Ovary (tissue), 9 donors: ENCODE data around the gene NFKBIL1. TPM values are rescaled to one million over a fixed set of nuclear protein-coding genes. Genes with fewer than 3 reads are reported as not detected.

Source experiments
- DNase-seq, 5 donors: peaks; one replicate each; pipeline ENCODE4 v3.0.0-alpha.2; 2019 to 2020
- H3K27ac ChIP-seq, 2 donors: fragments of 200-600 bp; one replicate each; pipeline versions ENCODE4 v1.5.1 to v1.8.0; 2019 to 2022
- H3K27me3 ChIP-seq: fragments of 200-600 bp; one replicate; pipeline ENCODE4 v1.8.0; 2022
- H3K36me3 ChIP-seq: fragments of 200-600 bp; sonication (generic); one replicate; pipeline ENCODE4 v1.5.1; 2019
- H3K4me1 ChIP-seq: one replicate; pipeline ENCODE4 v1.8.1; 2013; ENCODE audit warnings: mild to moderate bottlenecking, moderate library complexity; ENCODE audit not compliant: insufficient read depth
- H3K4me3 ChIP-seq: fragments of 200-600 bp; sonication (generic); one replicate; pipeline ENCODE4 v1.5.1; 2017
- H3K9me3 ChIP-seq, 2 donors: fragments of 200-600 bp in 1 of 2; sonication (generic) in 1 of 2; one replicate each; pipeline versions ENCODE4 v1.5.1 to v1.8.1; 2013 to 2019; ENCODE audit warnings: mild to moderate bottlenecking in 1 of 2, moderate library complexity in 1 of 2
- CTCF ChIP-seq, 3 donors: fragments of 450-650 bp in 2 of 3; fragments of 200-600 bp in 1 of 3; IDR thresholded peaks; one replicate each; pipeline versions ENCODE4 v1.5.1 to v1.8.0; 2016 to 2022; ENCODE audit warnings: antibody characterized with exemption in 3 of 3, mild to moderate bottlenecking in 1 of 3
- EP300 ChIP-seq: sonication (generic); formaldehyde crosslinking; IDR thresholded peaks from one replicate; pipeline ENCODE4 v1.6.1; 2017; ENCODE audit warnings: antibody characterized with exemption
- POLR2A ChIP-seq: fragments of 450-650 bp; IDR thresholded peaks from one replicate; pipeline ENCODE4 v1.6.1; 2017; ENCODE audit warnings: antibody characterized with exemption, mild to moderate bottlenecking, moderate library complexity
- WGBS, 3 donors: extraction: QIAGEN DNeasy Blood & Tissue Kit in 1 of 3; methylation state at CpG; one replicate each; pipeline versions ENCODE4 v1.1.5 to v1.1.7; 2013 to 2017; 5-methylcytosine and 5-hydroxymethylcytosine counted together
- intact Hi-C, 4 donors: fragments of 100-400 bp; cut with DNase I; formaldehyde crosslinking; loops; one replicate each; pipeline versions ENCODE4 v1.11.0 to v1.15.1; 2022 to 2023
- polyA plus RNA-seq, 2 donors: library from polyadenylated mRNA; stranded (reverse); fragments of 200-250 nt in 1 of 2; fragments of 350-450 nt in 1 of 2; fragmentation: Illumina TruSeq in 1 of 2; extraction: RNeasy Lipid Tissue Mini Kit (QIAGEN cat#74804) in 1 of 2; gene quantifications; one replicate each; pipeline ENCODE4 v1.2.3, GENCODE V29; 2013 to 2014
- total RNA-seq, 7 donors: library from RNA; depleted of rRNA in 2 of 7; stranded (reverse); fragments of >200 nt in 2 of 7; fragmentation: NEBNext Ultra II Directional in 3 of 7; extraction: Animal tissue kit (Norgen Biotek cat#: 25700) in 3 of 7; gene quantifications; one replicate each; pipeline versions ENCODE4 v1.1.0 to v1.2.4, GENCODE V29; 2016 to 2023
- donor health status: DM: no; HTN: no; CAD: no; lungs with moderate emphysema.
- donor health status: DM: no; HTN: no; CAD: no.
- donor health status: Bipolar disorder and iron deficiency.
- donor health status: DM: yes; HTN: yes; CAD: no.
- donor health status: DM: no; HTN: no; CAD: no.
- donor health status: DM: yes; HTN: yes; CAD: no.

NFKBIL1 gene
- total and polyA plus RNA-seq, 9 donors, result 8.2 to 46.0 (median 27.5) TPM

- 57 to 70% (median 63%) methylated on average over 4 of the region's 4 CpGs for WGBS, 3 donors
- no peak overlapping the region for H3K27ac ChIP-seq
Observed at GRCh38 chr6:31510007-31510406, 37.4 kb upstream of the NFKBIL1 start.

DNA sequence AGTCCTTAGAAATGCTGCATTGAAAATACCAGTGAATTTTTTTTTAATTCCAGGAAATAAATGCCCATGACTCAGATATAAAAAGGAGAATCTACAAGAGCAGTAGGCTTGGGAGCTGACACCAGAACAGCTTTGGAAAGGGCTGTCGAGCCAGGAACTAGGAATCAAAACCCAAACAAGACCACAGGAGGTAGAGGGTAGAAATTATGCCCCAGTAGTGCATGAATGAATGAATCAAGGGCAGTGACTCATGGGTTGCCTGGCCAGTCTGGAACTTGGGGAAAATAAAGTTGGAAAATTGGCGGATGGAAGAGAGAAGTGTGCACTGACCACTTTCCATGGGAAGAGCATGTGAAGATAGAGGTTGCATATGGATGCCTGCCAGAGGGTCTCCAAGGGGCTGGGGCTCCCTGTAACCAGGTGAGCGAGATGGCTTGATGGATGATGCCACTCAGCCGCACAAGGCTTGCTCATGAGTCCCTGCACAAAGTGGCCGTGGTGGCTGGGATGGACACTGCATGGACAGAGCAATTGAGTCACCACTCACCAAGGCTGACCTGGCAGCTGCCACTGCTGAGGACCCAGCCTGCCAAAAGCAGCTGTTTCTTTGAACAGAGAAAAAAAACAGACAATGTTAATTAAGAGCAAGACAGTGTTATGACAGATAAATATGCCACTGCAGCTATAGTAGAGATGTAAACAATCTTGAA is 33.8 kb upstream of the NFKBIL1 start:
- Histone ChIP-seq H3K36me3 (no peaks in the 10 kb centered on the region), H3K4me3 (no peak overlapping the region), H3K9me3 (no peaks in the 10 kb centered on the region), H3K4me1 (no peaks in the 10 kb centered on the region), H3K27ac (no peak overlapping the region), H3K27me3 (no peaks in the 10 kb centered on the region)
- no peak for DNase-seq
- intact Hi-C loops, result no loop called here
- WGBS, 3 donors, result 60 to 88% (median 73%) methylated on average over 4 to 5 of the region's 5 CpGs
- TF ChIP-seq CTCF (IDR thresholded peaks at IDR 0.05), result no peak
- no peak for TF ChIP-seq EP300
- TF ChIP-seq POLR2A, result no peak

More at GRCh38 chr6:31510007-31510406, 37.4 kb upstream of the NFKBIL1 start:
- H3K4me1 ChIP-seq, result no peaks in the 10 kb centered on the region
- no peaks in the 10 kb centered on the region for H3K36me3 ChIP-seq
- no peaks in the 10 kb centered on the region for H3K9me3 ChIP-seq
- DNase-seq, result no peak
- TF ChIP-seq POLR2A (no peak), EP300 (no peak)
- intact Hi-C loops, result no loop called here
- H3K4me3 ChIP-seq, result no peak overlapping the region
- no peaks in the 10 kb centered on the region for H3K27me3 ChIP-seq

DNA sequence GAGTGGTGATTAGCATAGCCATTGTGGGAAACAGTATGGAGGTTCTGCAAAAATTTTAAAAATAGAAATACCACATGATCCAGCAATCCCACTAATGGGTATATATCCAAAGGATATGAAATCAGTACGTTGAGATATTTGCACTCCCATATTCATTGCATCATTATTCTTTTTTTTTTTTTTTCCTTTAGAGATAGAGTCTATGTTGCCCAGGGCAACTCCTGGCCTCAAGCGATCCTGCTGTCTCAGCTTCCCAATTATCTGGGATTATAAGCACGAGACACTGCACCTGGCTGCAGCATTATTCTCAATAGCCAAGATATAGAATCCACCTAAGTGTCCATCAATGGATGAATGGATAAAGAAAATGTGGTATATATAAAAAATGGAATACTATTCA is 25.6 kb upstream of the NFKBIL1 start:
- TF ChIP-seq EP300 (no peak), POLR2A (no peak), CTCF (IDR thresholded peaks at IDR 0.05) (no peak)
- Histone ChIP-seq H3K36me3 (no peaks in the 10 kb centered on the region), H3K27me3 (no peaks in the 10 kb centered on the region), H3K9me3 (no peaks in the 10 kb centered on the region), H3K4me3 (no peak overlapping the region), H3K27ac (no peak overlapping the region), H3K4me1 (no peaks in the 10 kb centered on the region)
- DNase-seq, result no peak
- intact Hi-C loops, result no loop called here
- WGBS, 3 donors, result 78 to 82% (median 79%) methylated on average over 3 of the region's 3 CpGs

- intact Hi-C loops, result no loop called here
- Histone ChIP-seq H3K9me3 (no peaks in the 10 kb centered on the region), H3K27ac (no peak overlapping the region), H3K27me3 (no peaks in the 10 kb centered on the region), H3K36me3 (no peaks in the 10 kb centered on the region), H3K4me1 (peaks cover 3% of the 10 kb centered on the region), H3K4me3 (no peak overlapping the region)
- DNase-seq, result no peak
- 58 to 62% (median 58%) methylated on average over 8 of the region's 8 CpGs for WGBS, 3 donors
- TF ChIP-seq POLR2A (no peak), EP300 (no peak), CTCF (IDR thresholded peaks at IDR 0.05) (no peak)
Observed at GRCh38 chr6:31525553-31525931, 21.9 kb upstream of the NFKBIL1 start.

DNA sequence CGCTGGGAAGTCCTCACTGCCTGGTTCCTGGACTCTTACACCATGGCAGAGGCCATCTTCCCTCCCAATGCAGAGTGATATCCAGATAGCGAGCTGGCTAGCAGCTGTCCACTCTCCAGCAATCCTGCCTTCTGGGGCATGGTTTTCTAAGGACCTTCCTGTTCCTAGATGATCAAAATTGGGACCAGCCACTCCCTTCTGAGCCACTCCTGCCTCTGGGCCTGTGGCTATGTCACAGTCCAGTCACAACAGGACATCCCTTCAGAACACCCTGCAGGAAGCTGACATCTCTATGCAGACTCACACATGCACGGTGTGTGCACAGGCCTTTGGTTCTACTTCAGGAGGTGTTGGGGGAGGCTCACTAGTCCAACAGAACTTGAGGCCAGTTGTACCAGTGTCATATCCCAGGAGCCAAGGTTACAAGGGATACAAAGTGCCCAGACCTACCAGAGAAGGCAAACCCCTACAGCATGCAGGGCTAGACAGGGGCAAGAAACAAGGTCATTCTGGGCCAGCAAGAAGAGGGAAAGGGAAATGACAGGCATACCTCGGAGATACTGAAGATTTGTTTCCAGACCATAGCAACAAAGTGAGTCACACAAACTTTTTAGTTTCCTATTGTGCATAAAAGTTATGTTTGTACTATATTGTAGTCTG is 21.3 kb upstream of the NFKBIL1 start:
- Histone ChIP-seq H3K27ac (no peak overlapping the region), H3K9me3 (no peaks in the 10 kb centered on the region), H3K4me3 (no peak overlapping the region), H3K4me1 (peaks cover 3% of the 10 kb centered on the region), H3K36me3 (no peaks in the 10 kb centered on the region), H3K27me3 (no peaks in the 10 kb centered on the region)
- no peak for TF ChIP-seq POLR2A
- TF ChIP-seq CTCF (IDR thresholded peaks at IDR 0.05), result no peak
- TF ChIP-seq EP300, result no peak
- intact Hi-C loops, result no loop called here
- WGBS, 3 donors, result 46 to 65% (median 58%) methylated on average over 4 of the region's 4 CpGs
- DNase-seq, result no peak
